ENCODE data around the gene SCCPDH.

The SCCPDH gene

GRCh38 chr1:246798606-246799496, 74.6 kb downstream of the SCCPDH start:
- no peaks in the 10 kb centered on the region for H3K36me3 Mint-ChIP-seq (ENCODE audit: low read depth)
- no peaks in the 10 kb centered on the region for H3K27me3 Mint-ChIP-seq (ENCODE audit: low read depth)
- H3K9me3 Mint-ChIP-seq, result no peaks in the 10 kb centered on the region
- peaks cover 36% of the 10 kb centered on the region for H3K4me1 Mint-ChIP-seq
- no peak overlapping the region for H3K4me3 Mint-ChIP-seq
- peak overlapping the region; percentile 32 to 69 (median 33) for H3K27ac Mint-ChIP-seq
- no peak for TF ChIP-seq CTCF (IDR thresholded peaks at IDR 0.05; ENCODE audit: unreplicated experiment in 3 of 3)

- H3K27me3 Mint-ChIP-seq (ENCODE audit: low read depth), result no peaks in the 10 kb centered on the region
- no peak overlapping the region for H3K27ac Mint-ChIP-seq
- TF ChIP-seq CTCF (IDR thresholded peaks at IDR 0.05; ENCODE audit: unreplicated experiment in 3 of 3), result no peak
- H3K4me1 Mint-ChIP-seq, result peaks cover 31% of the 10 kb centered on the region
- H3K4me3 Mint-ChIP-seq, result no peak overlapping the region
- H3K9me3 Mint-ChIP-seq, result peaks cover 3% of the 10 kb centered on the region
- H3K36me3 Mint-ChIP-seq (ENCODE audit: low read depth), result no peaks in the 10 kb centered on the region
Observed at GRCh38 chr1:246800356-246800755, 76.1 kb downstream of the SCCPDH start.

GRCh38 chr1:246800756-246801155, 76.5 kb downstream of the SCCPDH start:
- no peak for TF ChIP-seq CTCF (IDR thresholded peaks at IDR 0.05; ENCODE audit: unreplicated experiment in 3 of 3)
- no peaks in the 10 kb centered on the region for H3K27me3 Mint-ChIP-seq (ENCODE audit: low read depth)
- no peaks in the 10 kb centered on the region for H3K36me3 Mint-ChIP-seq (ENCODE audit: low read depth)
- no peak overlapping the region for H3K4me3 Mint-ChIP-seq
- peak overlapping the region in 1 of 3 experiments; percentile 23 for H3K27ac Mint-ChIP-seq
- H3K9me3 Mint-ChIP-seq, result peaks cover 3% of the 10 kb centered on the region
- H3K4me1 Mint-ChIP-seq, result peaks cover 27% of the 10 kb centered on the region

- no peaks in the 10 kb centered on the region for H3K36me3 Mint-ChIP-seq (ENCODE audit: low read depth)
- TF ChIP-seq CTCF (IDR thresholded peaks at IDR 0.05; ENCODE audit: unreplicated experiment in 3 of 3), result no peak
- peak overlapping the region in 2 of 3 experiments; percentile 23 to 55 for H3K27ac Mint-ChIP-seq
- no peaks in the 10 kb centered on the region for H3K27me3 Mint-ChIP-seq (ENCODE audit: low read depth)
- peaks cover 25% of the 10 kb centered on the region for H3K4me1 Mint-ChIP-seq
- no peak overlapping the region for H3K4me3 Mint-ChIP-seq
- H3K9me3 Mint-ChIP-seq, result peaks cover 3% of the 10 kb centered on the region
Observed at GRCh38 chr1:246801241-246802020, 77.2 kb downstream of the SCCPDH start.

GRCh38 chr1:246803373-246803772, 79.2 kb downstream of the SCCPDH start:
- peaks cover 19% of the 10 kb centered on the region for H3K4me1 Mint-ChIP-seq
- H3K27ac Mint-ChIP-seq, result no peak overlapping the region
- H3K27me3 Mint-ChIP-seq (ENCODE audit: low read depth), result no peaks in the 10 kb centered on the region
- TF ChIP-seq CTCF (IDR thresholded peaks at IDR 0.05; ENCODE audit: unreplicated experiment in 3 of 3), result no peak
- peaks cover 3% of the 10 kb centered on the region for H3K9me3 Mint-ChIP-seq
- H3K4me3 Mint-ChIP-seq, result no peak overlapping the region
- no peaks in the 10 kb centered on the region for H3K36me3 Mint-ChIP-seq (ENCODE audit: low read depth)
